ENCODE measurements around the gene PHTF1.

Gene PHTF1

GRCh38 chr1:113691184-113691583, 68.1 kb downstream of the PHTF1 start:
- TF ChIP-seq FOXP2 (optimal IDR thresholded peaks at IDR 0.05; ENCODE audit: borderline replicate concordance, extremely low read depth, extremely low read length, insufficient read depth) (no peak), POLR2AphosphoS5 (IDR thresholded peaks at IDR 0.05; ENCODE audit: low read depth, low read length) (no peak), TAF1 (IDR thresholded peaks at IDR 0.05; ENCODE audit: borderline replicate concordance, insufficient read depth, low read length) (no peak), SIN3A (IDR thresholded peaks at IDR 0.05; ENCODE audit: borderline replicate concordance, insufficient read depth, low read length) (no peak), REST (IDR thresholded peaks at IDR 0.05; ENCODE audit: insufficient read depth in 1 of 2, low read depth in 2 of 2, low read length in 2 of 2) (no peak)

- no peak for TF ChIP-seq FOXP2 (optimal IDR thresholded peaks at IDR 0.05; ENCODE audit: borderline replicate concordance, extremely low read depth, extremely low read length, insufficient read depth)
- TF ChIP-seq SIN3A (IDR thresholded peaks at IDR 0.05; ENCODE audit: borderline replicate concordance, insufficient read depth, low read length) = no peak
- no peak for TF ChIP-seq REST (IDR thresholded peaks at IDR 0.05; ENCODE audit: insufficient read depth in 1 of 2, low read depth in 2 of 2, low read length in 2 of 2)
These were observed 72.2 kb downstream of the PHTF1 start for GRCh38 chr1:113686891-113687618.

- TF ChIP-seq TAF1 (IDR thresholded peaks at IDR 0.05; ENCODE audit: borderline replicate concordance, insufficient read depth, low read length) = no peak
- TF ChIP-seq POLR2AphosphoS5 (IDR thresholded peaks at IDR 0.05; ENCODE audit: low read depth, low read length) = no peak
- TF ChIP-seq REST (IDR thresholded peaks at IDR 0.05; ENCODE audit: insufficient read depth in 1 of 2, low read depth in 2 of 2, low read length in 2 of 2) = no peak
- TF ChIP-seq SIN3A (IDR thresholded peaks at IDR 0.05; ENCODE audit: borderline replicate concordance, insufficient read depth, low read length) = no peak
- TF ChIP-seq FOXP2 (optimal IDR thresholded peaks at IDR 0.05; ENCODE audit: borderline replicate concordance, extremely low read depth, extremely low read length, insufficient read depth) = no peak
These were observed 75.1 kb downstream of the PHTF1 start for GRCh38 chr1:113684153-113684541.

GRCh38 chr1:113683384-113684152, 75.7 kb downstream of the PHTF1 start:
- TF ChIP-seq POLR2AphosphoS5 (IDR thresholded peaks at IDR 0.05; ENCODE audit: low read depth, low read length) = no peak
- no peak for TF ChIP-seq FOXP2 (optimal IDR thresholded peaks at IDR 0.05; ENCODE audit: borderline replicate concordance, extremely low read depth, extremely low read length, insufficient read depth)
- TF ChIP-seq REST (IDR thresholded peaks at IDR 0.05; ENCODE audit: insufficient read depth in 1 of 2, low read depth in 2 of 2, low read length in 2 of 2) = no peak
- no peak for TF ChIP-seq TAF1 (IDR thresholded peaks at IDR 0.05; ENCODE audit: borderline replicate concordance, insufficient read depth, low read length)
- TF ChIP-seq SIN3A (IDR thresholded peaks at IDR 0.05; ENCODE audit: borderline replicate concordance, insufficient read depth, low read length) = no peak
